HCT116 (cell line): ENCODE results near the gene MYH11.

Experiments used
- CTCF ChIP-seq, 3 experiments: fragments of 200-600 bp in 1 of 3; sonication (generic) in 1 of 3; IDR thresholded peaks in 2 of 3; conservative IDR thresholded peaks in 1 of 3; 2 replicates each; pipeline ENCODE4 v1.5.1; 2012 to 2017; ENCODE audit warnings: low read depth in 2 of 3, low read length in 2 of 3, antibody characterized with exemption in 1 of 3, borderline replicate concordance in 1 of 3, control low read depth in 1 of 3, mild to moderate bottlenecking in 1 of 3, mixed read lengths in 1 of 3, mixed run types in 1 of 3, moderate library complexity in 1 of 3; ENCODE audit not compliant: insufficient read depth in 1 of 3
- EGR1 ChIP-seq: IDR thresholded peaks from 2 replicates; pipeline ENCODE4 v1.6.1; 2012; ENCODE audit warnings: low read depth
- ELF1 ChIP-seq: IDR thresholded peaks from 2 replicates; pipeline ENCODE4 v1.6.1; 2012; ENCODE audit warnings: low read depth, borderline replicate concordance
- JUND ChIP-seq: IDR thresholded peaks from 2 replicates; pipeline ENCODE4 v1.6.1; 2012
- POLR2A ChIP-seq: IDR thresholded peaks from 2 replicates; pipeline ENCODE4 v1.7.0; 2011; ENCODE audit warnings: borderline replicate concordance; ENCODE audit not compliant: insufficient read depth, insufficient read length; ENCODE audit errors: extremely low read depth
- POLR2AphosphoS5 ChIP-seq: IDR thresholded peaks from 2 replicates; pipeline ENCODE4 v1.6.1; 2011; ENCODE audit warnings: mild to moderate bottlenecking, low read depth, low read length, moderate library complexity
- SRF ChIP-seq: IDR thresholded peaks from 2 replicates; pipeline ENCODE4 v1.6.1; 2012; ENCODE audit warnings: low read depth
- ZNF274 ChIP-seq: fragments of 200-500 bp; sonication (Bioruptor generic); IDR thresholded peaks from 2 replicates; pipeline ENCODE4 v1.6.1; 2014; ENCODE audit warnings: mild to moderate bottlenecking, low read depth, low read length, inconsistent platforms

- TF ChIP-seq SRF (no peak), ELF1 (no peak), CTCF (IDR thresholded peaks at IDR 0.05 in 2 of 3, conservative IDR thresholded peaks at IDR 0.05 in 1 of 3; ENCODE audit: borderline replicate concordance in 1 of 3, insufficient read depth in 1 of 3, low read depth in 2 of 3, low read length in 2 of 3) (no peak), POLR2A (no peak), ZNF274 (no peak), JUND (no peak), POLR2AphosphoS5 (no peak), EGR1 (no peak)
Measured at GRCh38 chr16:15708997-15709396, 147.8 kb downstream of the MYH11 start.
